OCI-LY1 (cell line): ENCODE measurements around the gene FN1.
"Not testable (repeated sequence)": the region's sequence is repeated elsewhere in the genome, so short reads cannot be mapped to it uniquely, and the experiment has no call there.

Experiments used
- H2AFZ ChIP-seq: fragments of 200-600 bp; sonication (generic), shearing (Covaris generic); 2 replicates; pipeline ENCODE4 v1.6.0; 2014; ENCODE audit warnings: antibody characterized with exemption, mild to moderate bottlenecking, low read length
- H3F3A ChIP-seq: fragments of 200-600 bp; sonication (generic), shearing (Covaris generic); 2 replicates; pipeline ENCODE4 v1.6.0; 2014; ENCODE audit warnings: mild to moderate bottlenecking, antibody characterized with exemption, low read length, moderate library complexity; ENCODE audit not compliant: insufficient read depth
- H3K27ac ChIP-seq: fragments of 200-600 bp; sonication (generic); 2 replicates; pipeline ENCODE4 v1.5.1; 2014; ENCODE audit warnings: low read length, mixed run types, mild to moderate bottlenecking, low read depth; ENCODE audit not compliant: poor library complexity, severe bottlenecking
- H3K27me3 ChIP-seq: fragments of 200-600 bp; sonication (generic); 2 replicates; pipeline ENCODE4 v1.6.0; 2014; ENCODE audit warnings: antibody characterized with exemption, mild to moderate bottlenecking, low read length, moderate library complexity; ENCODE audit not compliant: insufficient read depth
- H3K36me3 ChIP-seq: fragments of 200-600 bp; sonication (generic); 2 replicates; pipeline ENCODE4 v1.6.1; 2014; ENCODE audit warnings: mild to moderate bottlenecking, antibody characterized with exemption, low read length, moderate library complexity, mixed read lengths; ENCODE audit not compliant: insufficient read depth
- H3K4me1 ChIP-seq: fragments of 200-600 bp; sonication (generic); 2 replicates; pipeline ENCODE4 v1.5.1; 2014; ENCODE audit warnings: mild to moderate bottlenecking, low read length, moderate library complexity; ENCODE audit not compliant: insufficient read depth, severe bottlenecking
- H3K4me2 ChIP-seq: fragments of 200-600 bp; sonication (generic), shearing (Covaris generic); 2 replicates; pipeline ENCODE4 v1.6.1; 2014; ENCODE audit warnings: low read length
- H3K4me3 ChIP-seq: fragments of 200-600 bp; sonication (generic); 2 replicates; pipeline ENCODE4 v1.5.1; 2014; ENCODE audit warnings: low read length, low read depth, mild to moderate bottlenecking, mixed read lengths; ENCODE audit not compliant: poor library complexity, severe bottlenecking
- H3K79me2 ChIP-seq: fragments of 200-600 bp; shearing (Covaris generic); 2 replicates; pipeline ENCODE4 v1.6.1; 2016; ENCODE audit warnings: mixed run types, low read length, mixed read lengths; ENCODE audit not compliant: insufficient read depth
- H3K9ac ChIP-seq: fragments of 200-600 bp; sonication (generic), shearing (Covaris generic); 2 replicates; pipeline ENCODE4 v1.6.1; 2014; ENCODE audit warnings: mild to moderate bottlenecking, low read length, mixed read lengths
- H3K9me2 ChIP-seq: fragments of 200-600 bp; sonication (generic), shearing (Covaris generic); 2 replicates; pipeline ENCODE4 v1.6.1; 2014; ENCODE audit warnings: low read depth, mild to moderate bottlenecking, low read length, mixed read lengths
- H3K9me3 ChIP-seq: fragments of 200-600 bp; shearing (Covaris generic); 2 replicates; pipeline ENCODE4 v1.6.1; 2014; ENCODE audit warnings: low read length, mixed read lengths
- H4K20me1 ChIP-seq: fragments of 200-600 bp; sonication (generic), shearing (Covaris generic); 2 replicates; pipeline ENCODE4 v1.6.0; 2016; ENCODE audit warnings: mild to moderate bottlenecking, low read length; ENCODE audit not compliant: insufficient read depth
- EZH2 ChIP-seq: fragments of 200-600 bp; sonication (generic), shearing (Covaris generic); IDR thresholded peaks from 2 replicates; pipeline ENCODE4 v1.8.0; 2017; ENCODE audit warnings: borderline replicate concordance, mixed run types, mild to moderate bottlenecking, antibody characterized with exemption, low read length, moderate library complexity, mixed read lengths
- TF ChIP-seq, protein P1 (sequence below): fragments of 200-600 bp; sonication (generic), shearing (Covaris generic); IDR thresholded peaks from 2 replicates; pipeline ENCODE4 v1.5.1; 2017; ENCODE audit warnings: mild to moderate bottlenecking, antibody characterized with exemption, low read length, moderate library complexity, mixed read lengths

The FN1 gene

DNA sequence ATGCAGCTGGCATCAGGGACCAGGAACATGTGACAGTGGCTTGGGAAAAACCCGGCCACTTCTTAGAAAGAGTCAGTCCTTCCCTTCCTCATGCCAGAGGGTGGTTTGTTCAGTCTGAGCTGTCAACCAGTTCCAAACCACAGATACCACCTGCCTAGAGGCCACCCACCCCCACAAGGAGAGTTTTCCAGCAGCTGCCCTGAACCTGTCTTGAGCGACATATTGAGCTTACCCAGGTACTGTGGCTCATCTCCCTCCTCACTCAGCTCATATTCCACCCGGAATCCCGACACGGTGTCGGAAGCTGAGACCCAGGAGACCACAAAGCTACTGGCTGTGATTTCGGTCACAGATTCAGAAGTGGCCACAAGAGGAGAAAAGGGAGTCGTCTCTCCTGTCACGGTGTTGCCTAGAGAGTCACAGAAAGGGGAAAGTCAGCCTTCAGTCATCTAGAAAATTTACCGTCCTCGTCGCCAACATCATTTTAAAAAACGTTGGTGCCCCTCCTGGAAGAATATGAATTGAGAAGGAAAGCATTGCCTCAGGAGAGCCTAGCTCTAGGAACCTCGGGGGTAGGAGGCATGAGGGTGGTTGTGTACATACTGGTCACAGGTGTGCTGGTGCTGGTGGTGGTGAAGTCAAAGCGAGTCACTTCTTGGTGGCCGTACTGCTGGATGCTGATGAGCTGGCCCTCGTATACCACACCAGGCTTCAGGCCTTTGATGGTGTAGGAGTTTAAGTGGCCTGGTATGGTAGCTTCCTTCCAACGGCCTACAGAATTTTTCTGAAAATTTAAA lies 26.3 kb downstream of the FN1 start:
- Histone ChIP-seq H3K9ac (no peak overlapping the region), H3K27me3 (peaks cover 4% of the 10 kb centered on the region; the same call in 1 of the 2 replicates), H3K79me2 (no peaks in the 10 kb centered on the region), H4K20me1 (no peaks in the 10 kb centered on the region), H3K36me3 (no peaks in the 10 kb centered on the region), H3K4me2 (no peak overlapping the region), H3K9me3 (no peaks in the 10 kb centered on the region), H3K4me1 (no peaks in the 10 kb centered on the region), H3K27ac (no peak overlapping the region), H3K9me2 (no peaks in the 10 kb centered on the region), H3F3A (no peaks in the 10 kb centered on the region), H3K4me3 (no peak overlapping the region), H2AFZ (no peak overlapping the region)
- TF ChIP-seq EZH2: no peak
- TF ChIP-seq, protein P1, sequence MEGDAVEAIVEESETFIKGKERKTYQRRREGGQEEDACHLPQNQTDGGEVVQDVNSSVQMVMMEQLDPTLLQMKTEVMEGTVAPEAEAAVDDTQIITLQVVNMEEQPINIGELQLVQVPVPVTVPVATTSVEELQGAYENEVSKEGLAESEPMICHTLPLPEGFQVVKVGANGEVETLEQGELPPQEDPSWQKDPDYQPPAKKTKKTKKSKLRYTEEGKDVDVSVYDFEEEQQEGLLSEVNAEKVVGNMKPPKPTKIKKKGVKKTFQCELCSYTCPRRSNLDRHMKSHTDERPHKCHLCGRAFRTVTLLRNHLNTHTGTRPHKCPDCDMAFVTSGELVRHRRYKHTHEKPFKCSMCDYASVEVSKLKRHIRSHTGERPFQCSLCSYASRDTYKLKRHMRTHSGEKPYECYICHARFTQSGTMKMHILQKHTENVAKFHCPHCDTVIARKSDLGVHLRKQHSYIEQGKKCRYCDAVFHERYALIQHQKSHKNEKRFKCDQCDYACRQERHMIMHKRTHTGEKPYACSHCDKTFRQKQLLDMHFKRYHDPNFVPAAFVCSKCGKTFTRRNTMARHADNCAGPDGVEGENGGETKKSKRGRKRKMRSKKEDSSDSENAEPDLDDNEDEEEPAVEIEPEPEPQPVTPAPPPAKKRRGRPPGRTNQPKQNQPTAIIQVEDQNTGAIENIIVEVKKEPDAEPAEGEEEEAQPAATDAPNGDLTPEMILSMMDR: no peak

DNA sequence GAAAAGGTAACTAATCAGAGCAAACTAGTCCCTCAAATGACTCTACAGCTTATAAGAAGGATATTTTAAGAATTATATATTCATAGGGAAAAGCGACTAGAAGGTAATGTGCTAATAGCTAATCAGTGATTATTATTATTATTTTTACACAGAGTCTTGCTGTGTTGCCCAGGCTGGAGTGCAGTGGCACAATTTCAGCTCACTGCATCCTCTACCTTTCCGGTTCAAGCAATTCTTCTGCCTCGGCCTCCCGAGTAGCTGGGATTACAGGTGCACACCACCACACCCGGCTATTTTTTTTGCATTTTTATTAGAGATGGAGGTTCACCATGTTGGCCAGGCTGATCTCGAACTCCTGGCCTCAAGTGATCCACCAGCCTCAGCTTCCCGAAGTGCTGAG lies 27.4 kb downstream of the FN1 start:
- not testable (repeated sequence) for H3K79me2 ChIP-seq, H3K27ac ChIP-seq, H3K4me3 ChIP-seq, H3K4me1 ChIP-seq, H3K9ac ChIP-seq, H3K36me3 ChIP-seq, H2AFZ ChIP-seq, H3K9me2 ChIP-seq, H3F3A ChIP-seq, H4K20me1 ChIP-seq, H3K4me2 ChIP-seq, H3K27me3 ChIP-seq, H3K9me3 ChIP-seq

- Histone ChIP-seq H3K9ac (no peak overlapping the region), H2AFZ (no peak overlapping the region), H3K79me2 (no peaks in the 10 kb centered on the region), H3K27me3 (peaks cover 4% of the 10 kb centered on the region; the same call in 1 of the 2 replicates), H4K20me1 (no peaks in the 10 kb centered on the region), H3K9me3 (no peaks in the 10 kb centered on the region), H3F3A (no peaks in the 10 kb centered on the region), H3K4me3 (no peak overlapping the region), H3K9me2 (no peaks in the 10 kb centered on the region), H3K4me1 (no peaks in the 10 kb centered on the region), H3K36me3 (no peaks in the 10 kb centered on the region), H3K4me2 (no peak overlapping the region), H3K27ac (no peak overlapping the region)
- TF ChIP-seq EZH2: no peak
- TF ChIP-seq, protein P1: no peak
Observed at GRCh38 chr2:215407590-215408264, 28.1 kb downstream of the FN1 start.
